Right lobe of liver (tissue), 4 donors: Measurements from ENCODE around the gene CYBB.

Source experiments
- POLR2A ChIP-seq: fragments of 450-650 bp; IDR thresholded peaks from one replicate; pipeline ENCODE4 v1.6.1; 2017; ENCODE audit warnings: antibody characterized with exemption, mild to moderate bottlenecking
- TF ChIP-seq, protein P1 (sequence below), 4 donors: fragments of 200-600 bp in 3 of 4; fragments of 450-650 bp in 1 of 4; IDR thresholded peaks; one replicate each; pipeline versions ENCODE4 v1.5.1 to v1.8.0; 2016 to 2022; ENCODE audit warnings: antibody characterized with exemption in 4 of 4, mild to moderate bottlenecking in 2 of 4
- donor health status: DM: no; HTN: no; CAD: no.
- donor health status: DM: no; HTN: no; CAD: no.
- donor health status: DM: no; HTN: yes; CAD: no.

DNA sequence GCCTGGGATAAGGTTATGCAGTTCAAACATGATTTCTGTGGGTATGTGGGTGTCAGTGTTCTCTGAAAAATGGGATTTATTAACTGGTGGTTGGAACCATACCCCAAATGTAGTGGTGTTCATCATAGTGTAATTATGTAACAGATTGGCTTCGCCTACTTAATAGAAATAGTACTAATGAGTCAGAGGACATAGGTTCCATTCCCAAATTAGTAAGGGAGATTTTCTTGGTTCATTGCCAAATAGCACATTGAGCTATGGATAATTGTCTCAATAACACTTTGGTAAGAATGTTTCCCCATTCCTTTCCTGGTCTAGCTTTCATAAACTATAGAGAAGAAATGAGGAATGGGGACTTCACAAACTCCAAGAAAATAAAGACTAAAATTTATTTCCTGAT lies 20.5 kb upstream of the CYBB start:
- TF ChIP-seq, protein P1, sequence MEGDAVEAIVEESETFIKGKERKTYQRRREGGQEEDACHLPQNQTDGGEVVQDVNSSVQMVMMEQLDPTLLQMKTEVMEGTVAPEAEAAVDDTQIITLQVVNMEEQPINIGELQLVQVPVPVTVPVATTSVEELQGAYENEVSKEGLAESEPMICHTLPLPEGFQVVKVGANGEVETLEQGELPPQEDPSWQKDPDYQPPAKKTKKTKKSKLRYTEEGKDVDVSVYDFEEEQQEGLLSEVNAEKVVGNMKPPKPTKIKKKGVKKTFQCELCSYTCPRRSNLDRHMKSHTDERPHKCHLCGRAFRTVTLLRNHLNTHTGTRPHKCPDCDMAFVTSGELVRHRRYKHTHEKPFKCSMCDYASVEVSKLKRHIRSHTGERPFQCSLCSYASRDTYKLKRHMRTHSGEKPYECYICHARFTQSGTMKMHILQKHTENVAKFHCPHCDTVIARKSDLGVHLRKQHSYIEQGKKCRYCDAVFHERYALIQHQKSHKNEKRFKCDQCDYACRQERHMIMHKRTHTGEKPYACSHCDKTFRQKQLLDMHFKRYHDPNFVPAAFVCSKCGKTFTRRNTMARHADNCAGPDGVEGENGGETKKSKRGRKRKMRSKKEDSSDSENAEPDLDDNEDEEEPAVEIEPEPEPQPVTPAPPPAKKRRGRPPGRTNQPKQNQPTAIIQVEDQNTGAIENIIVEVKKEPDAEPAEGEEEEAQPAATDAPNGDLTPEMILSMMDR (IDR thresholded peaks at IDR 0.05) = no peak
- TF ChIP-seq POLR2A = no peak
